GM18867 (cell line): ENCODE results near the gene B3GNT5.

ENCODE experiments used
- ATAC-seq: cut with Tn5 transposase; IDR thresholded peaks from one replicate; pipeline ENCODE4 v1.9.1; 2021; ENCODE audit warnings: mild to moderate bottlenecking, moderate library complexity; ENCODE audit not compliant: unreplicated experiment

B3GNT5 gene, protein sequence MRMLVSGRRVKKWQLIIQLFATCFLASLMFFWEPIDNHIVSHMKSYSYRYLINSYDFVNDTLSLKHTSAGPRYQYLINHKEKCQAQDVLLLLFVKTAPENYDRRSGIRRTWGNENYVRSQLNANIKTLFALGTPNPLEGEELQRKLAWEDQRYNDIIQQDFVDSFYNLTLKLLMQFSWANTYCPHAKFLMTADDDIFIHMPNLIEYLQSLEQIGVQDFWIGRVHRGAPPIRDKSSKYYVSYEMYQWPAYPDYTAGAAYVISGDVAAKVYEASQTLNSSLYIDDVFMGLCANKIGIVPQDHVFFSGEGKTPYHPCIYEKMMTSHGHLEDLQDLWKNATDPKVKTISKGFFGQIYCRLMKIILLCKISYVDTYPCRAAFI

DNA sequence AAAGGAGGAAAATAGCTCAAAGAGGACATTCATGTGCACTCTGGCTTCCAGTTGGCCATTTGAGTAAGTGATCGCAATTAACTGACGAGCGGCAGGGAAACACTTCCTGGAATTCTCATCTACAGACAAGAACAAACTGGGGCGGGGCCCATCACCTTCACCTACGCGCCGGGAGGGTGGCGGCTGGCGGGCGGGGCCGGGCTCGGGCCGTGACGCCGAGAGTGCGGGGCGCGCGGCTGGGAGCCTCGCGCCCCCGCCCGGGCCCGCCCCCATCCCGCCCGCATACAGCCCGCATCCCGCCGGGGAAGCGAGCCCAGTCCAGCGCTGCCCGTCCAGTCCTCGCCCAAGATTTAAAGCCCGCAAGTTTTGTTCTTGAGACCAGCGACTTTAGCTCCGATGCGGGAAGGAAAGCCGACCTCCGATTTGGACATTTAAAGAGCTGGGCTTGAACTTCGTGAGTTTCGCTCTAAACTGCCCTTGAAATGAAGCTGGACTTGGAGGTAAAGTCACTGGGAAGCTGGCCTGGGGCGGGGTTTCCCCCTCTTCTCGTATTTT, at the start of gene B3GNT5:
Gene B3GNT5 (plus strand): TSS at position 281 of the 555 bp plus-strand sequence. CDS start 16,546 bp downstream, outside the sequence.
- ATAC-seq, result no peak

DNA sequence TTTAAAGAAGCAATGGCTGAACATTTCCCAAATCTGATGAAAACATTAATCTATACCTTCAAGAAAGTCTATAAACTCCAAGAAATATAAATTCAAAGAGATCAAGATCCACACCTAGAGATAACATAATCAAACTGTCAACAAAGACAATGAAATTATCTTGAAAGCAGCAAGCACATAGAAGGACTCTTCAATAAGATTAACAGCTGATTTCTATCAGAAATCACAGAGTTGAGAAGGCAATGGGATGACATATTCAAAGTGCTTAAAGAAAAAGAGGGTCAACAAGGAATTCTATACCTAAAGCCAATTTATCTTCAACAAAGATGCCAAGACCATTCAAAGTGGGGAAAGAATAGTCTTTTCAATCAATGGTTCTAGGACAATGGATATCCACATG, 49.4 kb upstream of the B3GNT5 start:
- ATAC-seq, result no peak

DNA sequence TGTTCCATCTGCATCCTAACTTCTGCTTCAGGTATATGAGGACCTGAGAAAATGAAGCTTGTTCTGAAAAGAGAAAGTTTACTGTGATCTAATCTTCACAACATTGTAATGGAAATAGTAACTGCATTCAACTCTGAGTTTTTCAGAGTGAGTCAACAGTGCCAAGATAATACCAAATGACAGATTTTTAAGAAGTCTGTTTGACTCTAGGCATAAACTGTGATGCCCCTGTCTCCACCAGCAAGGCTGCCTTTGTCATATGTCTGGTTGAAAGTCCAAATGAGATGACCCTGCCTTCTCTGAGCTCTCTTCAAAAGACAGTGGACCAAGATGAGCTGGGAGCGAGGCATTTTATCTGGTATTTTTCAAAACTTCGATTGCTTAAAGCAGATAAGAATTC, 44.8 kb upstream of the B3GNT5 start:
- no peak for ATAC-seq

DNA sequence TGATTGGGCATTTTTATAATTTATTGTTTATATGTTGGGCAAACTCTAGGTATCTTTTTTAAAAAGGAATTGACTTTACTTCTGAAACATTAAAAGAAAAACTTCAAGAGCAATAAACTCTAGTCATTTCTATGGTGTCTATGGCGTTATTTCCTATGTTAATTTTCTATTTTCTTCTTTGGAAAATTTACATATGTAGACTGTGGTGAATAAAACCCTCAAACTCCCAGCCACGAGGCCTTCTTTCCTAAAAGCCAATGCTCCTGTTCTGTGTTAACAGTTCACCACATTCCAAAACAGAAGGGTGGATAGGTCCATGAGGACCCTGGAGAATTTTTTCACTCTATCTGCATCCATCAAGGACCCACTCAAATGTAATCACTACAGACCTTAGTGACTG, 44.3 kb upstream of the B3GNT5 start:
- ATAC-seq, result no peak

DNA sequence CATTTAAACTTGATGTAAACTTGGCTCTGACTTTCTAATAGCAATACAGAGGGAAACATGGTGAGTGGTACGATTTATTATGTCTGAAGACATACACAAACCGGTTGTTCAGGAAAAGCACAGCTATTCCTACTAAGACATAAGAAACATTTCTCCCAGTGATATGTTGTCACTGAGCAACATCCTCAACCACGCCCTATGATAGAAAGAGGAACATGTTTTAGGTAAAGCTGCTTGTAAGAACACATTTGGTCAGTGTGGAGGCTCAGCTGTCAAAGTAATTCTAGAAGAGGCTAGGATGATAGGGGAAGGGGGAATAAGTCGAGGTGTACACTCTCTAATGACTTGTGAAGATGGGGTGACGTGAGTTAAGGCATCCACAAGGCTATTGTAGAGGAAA, 42.7 kb upstream of the B3GNT5 start:
- no peak for ATAC-seq

DNA sequence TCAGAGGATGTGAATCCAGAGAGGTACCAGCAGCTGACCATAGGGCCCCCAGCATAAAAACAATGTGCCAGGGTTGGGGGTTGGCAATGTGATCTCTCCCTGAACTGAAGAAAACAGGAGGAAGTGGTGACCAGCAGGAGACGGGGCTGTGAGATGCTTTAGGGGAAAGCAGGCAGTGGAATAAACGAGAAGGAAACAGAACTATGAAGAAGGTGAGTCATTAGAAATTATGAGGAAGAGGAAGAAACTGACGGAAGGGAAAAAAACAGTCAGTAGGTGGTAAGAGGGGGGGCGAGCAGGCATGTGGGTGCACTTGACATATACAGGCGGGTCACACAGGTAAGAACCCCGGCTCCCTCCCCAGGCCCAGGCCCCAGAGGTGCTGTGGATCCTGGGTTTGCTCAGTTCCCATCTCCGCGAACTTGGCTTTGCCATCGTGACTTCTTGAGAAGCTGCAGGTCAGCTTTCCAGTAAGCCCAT, 42.2 kb upstream of the B3GNT5 start:
- ATAC-seq, result no peak

DNA sequence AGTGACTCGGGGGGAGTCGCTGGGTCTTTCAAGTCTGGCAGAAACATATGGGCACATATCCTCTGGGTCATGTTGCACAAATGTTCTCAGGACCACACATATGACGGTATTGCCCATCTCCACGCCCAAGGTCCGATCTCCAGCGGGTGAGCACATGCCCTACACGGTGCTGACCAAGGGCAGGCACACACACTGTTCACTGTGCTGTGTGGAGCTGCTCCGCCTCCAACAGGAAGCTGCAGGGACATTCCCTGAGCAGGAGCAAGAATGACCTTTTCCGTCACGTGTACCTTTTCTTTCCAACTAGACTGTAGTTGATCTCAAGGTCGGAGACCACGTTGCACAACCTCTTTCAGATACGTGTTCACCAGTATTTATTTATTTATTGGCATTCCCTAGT, 41.7 kb upstream of the B3GNT5 start:
- ATAC-seq, result no peak

DNA sequence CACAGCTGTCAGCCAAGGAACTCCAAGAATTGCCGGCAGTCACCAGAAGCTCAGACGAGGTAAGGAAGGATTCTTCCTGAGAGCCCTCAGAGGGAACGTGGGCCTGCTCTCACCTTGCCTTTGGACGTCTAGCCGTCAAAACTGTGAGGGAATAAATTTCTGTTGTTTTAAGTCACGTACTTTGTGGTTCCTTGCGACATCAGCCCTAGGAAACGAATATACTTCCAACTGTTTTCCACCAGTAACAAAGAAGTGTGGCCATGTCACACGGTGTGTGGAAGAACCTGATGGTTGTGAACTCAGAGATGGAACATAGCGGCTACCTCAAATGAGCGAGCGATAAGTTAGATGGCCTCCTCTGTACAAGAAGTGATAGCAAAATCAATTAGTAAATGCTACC, 41.0 kb upstream of the B3GNT5 start:
- no peak for ATAC-seq

DNA sequence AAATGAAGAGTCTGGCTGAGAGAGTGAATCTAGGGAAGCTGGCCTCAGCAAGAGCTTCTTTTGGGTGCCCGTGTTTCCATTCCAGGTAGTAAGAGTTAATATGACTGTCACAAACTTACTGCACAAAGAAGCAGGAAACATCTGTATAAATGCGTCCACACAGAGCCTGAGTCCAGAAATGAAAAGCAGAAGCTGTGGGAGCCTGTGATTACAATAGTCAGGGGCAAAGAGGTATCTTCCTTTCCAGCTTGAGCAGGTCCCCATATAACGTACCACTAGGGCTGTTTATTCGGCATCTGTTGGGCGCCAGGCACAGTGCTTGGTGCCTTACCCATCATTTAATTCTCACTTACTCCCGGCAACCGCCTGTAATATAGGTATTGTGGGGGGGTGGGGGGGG, 40.5 kb upstream of the B3GNT5 start:
- no peak for ATAC-seq

DNA sequence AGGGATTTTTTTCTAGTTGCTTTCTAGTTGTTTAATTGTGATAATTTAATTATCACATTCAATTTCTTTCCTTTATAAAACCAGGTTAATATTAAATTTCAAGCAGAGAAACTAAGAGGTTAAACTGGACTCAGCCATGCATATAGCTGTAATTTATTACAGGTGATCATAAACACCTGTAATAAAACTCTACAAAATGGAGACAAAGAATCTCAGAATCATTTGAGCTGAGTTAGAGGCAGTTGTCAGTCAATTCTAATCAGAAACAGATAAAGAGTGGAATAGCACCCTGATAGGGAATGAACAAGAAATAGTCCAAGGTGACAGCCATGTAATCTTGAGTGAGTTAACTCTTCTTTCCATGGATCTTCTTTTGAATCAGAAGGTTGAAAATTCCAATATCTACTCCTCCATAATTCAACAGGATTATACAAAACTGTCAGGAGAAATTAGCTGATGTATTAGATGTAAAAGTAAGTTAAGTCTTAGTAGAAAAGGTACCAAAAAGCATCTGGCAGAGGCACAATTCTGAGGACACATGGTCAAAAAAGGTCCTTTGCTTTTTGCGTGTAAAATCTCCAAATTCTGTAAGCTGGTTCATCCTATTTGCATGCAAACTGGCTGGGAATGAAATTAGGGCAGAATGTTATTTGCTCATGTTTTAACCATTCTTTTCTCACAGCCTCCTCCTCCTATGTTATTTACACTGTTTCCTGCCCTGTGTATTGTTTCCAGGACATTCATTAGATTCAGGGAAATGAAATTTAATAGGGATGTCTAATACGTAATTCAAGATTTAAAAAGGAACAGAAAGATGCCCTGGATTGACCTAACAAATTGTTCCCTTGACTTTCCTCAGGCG, 39.4 kb upstream of the B3GNT5 start:
- ATAC-seq, result no peak

DNA sequence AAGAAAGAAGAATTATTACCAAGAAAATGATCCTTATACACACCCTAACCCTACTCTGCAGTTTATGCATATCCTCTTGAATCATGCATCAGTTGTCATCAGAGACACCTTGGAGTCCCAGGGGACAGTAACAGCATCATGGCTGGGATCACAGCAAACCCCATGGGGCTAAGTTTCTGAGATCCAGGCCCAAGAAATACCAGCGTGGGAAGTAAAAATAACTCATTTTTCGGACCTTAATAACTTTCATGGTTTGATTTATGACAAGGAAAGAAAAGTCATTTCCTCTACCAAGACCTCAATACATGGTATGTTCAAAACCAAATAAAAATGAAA, 38.8 kb upstream of the B3GNT5 start:
- ATAC-seq, result no peak

DNA sequence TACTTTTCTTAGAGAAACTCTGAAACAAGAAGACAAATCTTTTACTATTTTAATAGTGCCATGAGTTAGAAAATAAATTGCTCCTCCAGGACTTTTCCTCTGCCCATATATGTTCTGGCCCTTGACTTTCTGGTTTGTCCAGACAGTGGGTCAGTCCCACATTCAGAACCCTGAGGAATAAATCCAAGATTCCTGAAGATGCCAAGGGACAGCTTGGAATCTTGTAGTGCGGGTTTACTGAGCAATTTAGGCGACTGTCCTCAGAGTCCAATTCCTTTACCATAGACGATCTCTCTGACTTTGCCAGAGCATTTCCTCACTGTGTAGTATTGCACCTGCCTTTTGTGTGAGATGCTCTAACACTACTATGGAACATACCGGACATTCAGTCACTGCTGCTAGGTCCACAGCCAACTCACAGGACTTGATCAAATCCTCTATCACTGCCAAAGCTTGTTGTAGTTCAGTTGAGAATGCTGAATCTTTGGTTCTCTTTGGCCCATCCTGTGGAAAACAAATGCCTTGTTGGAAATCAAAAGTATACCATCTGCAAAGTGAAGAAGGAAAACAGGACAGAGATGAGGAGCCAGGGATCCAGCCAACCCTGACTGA, 37.4 kb upstream of the B3GNT5 start:
- ATAC-seq, result no peak

DNA sequence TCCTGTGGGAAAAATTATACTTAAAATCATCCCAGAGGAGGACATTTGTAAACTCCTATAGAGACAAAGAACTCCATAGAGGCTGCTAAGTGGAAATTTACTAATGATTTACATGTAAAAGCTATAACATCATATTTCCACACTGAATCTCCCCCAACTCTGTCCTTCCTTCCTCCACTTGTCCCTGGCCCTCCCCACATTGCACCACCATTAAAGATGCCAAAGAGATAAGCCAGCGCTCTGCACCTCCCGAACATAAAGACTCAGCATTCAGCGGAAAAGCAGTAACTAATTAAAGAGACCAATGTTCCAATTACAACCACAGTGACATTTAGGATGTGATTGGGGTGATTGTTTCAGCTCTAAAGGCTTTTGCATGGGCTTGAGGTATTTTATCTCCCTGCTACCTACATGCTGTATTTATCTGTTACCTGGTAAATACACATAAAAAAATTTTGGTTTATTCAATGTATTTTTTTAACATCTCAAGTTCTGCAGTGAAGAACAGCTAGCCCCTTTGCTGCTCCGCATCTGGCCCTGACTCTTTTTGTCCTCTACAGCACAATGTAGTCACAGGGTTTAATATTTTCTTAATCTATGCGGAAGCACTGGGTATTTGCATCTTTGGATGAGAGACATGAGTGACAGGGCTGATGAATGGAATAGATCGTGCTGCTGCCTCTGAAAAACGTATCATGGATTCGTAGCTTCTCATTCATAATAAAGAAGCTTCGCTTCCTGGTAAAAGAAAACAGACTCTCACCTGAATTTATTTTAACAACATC, 35.3 kb upstream of the B3GNT5 start:
- no peak for ATAC-seq

DNA sequence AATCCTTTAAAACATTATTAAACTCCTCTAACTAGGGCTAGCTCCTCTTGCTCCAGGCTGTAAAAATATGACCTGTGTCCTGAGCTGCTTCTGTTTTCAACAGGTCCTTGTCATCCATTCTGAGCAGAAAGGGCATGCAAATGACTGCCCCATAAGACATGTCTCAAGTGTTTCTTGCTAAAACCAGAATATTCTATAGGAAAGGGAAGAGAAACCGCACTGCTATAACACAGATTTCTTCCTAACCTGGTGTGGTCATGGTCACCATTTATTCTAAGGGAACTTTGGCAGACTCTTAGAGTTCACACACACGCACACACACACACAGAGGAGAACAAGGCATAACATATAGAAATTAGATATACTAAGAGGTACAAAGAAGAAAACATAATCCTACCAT, 34.2 kb upstream of the B3GNT5 start:
- ATAC-seq, result no peak

DNA sequence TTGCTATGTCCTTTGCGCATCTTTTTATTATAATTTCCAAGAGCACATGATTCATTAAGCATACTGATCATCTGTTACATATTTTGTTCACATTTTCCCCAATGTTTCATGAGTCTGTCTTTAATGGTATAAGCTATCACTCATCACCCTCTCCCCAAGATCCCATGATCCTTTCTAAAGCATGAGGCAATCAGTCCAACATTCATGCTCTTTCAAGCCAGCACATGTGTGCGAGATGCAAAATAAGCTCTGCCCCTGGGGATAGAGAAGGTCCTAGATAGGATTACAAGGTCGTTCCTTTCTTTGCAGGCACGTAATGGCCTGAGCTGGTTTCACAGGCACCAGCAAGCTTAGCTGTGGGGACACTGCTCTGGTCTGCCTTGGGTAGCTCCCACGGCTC, 32.2 kb upstream of the B3GNT5 start:
- ATAC-seq, result no peak

DNA sequence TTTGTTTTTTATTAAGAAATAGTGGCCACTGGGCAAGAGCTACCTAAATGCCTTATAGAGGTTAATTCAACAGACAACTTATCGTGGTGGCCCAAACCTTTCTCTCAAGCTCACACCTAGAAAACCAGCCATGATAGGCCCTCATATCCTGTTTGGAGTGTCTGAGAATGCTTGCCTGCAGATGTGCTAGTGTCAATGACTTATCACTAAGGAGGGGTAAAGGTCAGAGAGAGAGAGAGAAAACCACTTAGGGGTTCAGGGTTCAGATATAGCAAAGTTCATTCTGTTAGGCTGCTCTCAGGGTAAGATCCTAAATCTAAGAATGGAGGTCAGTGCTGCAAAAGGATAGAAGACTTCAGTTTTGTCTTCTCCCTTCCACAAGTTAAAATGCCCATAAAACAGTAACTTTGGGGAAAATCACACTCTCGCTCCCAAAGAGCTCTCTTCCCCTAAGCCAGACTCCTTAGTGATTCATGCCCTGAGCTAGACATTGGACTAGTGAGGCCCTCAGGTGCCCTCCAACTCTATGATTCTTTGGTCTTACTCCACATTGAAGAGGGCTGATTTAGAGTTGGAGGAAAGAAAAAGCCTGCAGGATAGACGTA, 30.3 kb upstream of the B3GNT5 start:
- ATAC-seq, result no peak

DNA sequence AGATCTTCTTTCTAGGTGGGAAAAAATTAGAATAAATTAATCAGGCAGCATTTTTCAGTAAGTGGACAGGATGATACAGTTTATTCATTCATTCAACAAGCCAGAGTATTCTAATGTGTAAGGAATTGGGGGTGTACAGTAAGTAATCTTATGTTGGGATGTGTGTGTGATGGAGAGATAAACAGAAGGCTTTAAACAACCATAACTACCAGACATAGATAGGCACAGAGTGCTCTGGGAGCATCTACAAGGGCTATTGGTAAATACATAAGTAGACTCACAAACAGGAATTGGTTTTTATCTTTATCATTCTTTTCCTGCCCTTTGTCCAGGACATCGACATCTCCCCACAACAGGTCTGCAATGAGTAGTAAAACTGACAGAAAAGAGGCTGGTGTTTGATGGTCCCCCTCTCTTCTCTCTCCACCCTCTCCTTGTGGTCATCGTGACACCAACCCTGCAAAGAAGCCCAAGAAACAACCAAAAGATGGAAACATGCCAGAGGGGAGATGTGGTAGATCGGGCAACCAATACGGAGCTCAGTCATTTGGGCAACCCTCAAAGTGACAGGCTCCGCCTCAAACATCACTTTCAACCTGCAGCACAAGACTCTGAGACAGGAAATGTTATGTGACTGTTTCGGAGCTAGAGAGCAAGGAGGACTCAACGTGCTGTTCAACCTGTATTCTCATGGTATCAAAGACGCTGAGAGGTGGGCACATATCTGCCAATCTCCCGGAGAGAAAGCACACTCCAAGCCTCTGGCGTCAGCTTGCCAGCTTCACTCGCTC, 28.7 kb upstream of the B3GNT5 start:
- ATAC-seq, result no peak

DNA sequence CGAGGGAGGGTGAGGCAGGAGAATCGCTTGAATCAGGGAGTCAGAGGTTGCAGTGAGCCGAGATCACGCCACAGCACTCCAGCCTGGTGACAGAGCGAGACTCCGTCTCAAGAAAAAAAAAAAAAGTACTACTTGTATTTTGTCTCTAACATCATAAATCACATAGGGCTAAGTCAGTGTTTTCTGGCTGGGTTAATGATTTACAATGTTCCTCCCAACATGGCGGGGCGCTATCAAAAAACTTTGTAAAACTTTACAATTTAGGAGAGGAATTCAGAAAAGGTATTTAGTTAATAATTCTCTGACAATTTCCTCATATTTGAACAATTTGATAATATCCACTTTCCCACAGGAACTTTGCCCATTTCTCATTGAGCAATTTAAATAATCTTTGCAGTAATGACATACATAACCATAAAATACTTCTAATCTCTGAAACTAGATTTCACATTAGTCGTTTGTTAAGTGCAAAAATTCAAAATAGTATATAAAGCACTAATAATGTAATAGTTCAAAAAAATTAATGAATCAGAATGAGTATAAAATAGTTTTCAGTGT, 26.6 kb upstream of the B3GNT5 start:
- ATAC-seq, result no peak

DNA sequence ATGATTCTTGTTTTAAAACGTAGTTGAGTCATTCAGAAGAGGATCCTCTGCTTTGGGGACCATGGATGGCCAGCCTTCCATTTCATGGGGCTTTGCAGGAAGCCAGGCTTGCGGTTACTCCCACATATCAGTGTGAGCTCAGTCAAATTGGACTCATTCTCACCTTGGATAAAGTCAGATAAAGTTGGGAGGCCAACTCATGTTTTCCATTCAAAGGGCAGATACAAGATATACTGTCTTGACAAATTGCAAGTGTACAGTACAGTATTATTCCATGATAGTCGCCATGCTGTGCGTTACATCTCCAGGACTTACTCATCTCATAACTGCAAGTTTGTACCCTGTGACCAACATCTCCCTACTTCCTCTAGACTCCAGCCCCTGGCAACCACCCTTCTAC, 25.5 kb upstream of the B3GNT5 start:
- ATAC-seq, result no peak
